DMS 273 (cell line): ENCODE measurements around the gene TOM1.

Experiments used
- DNase-seq: peaks from one replicate; lab custom pipeline; 2025; ENCODE audit not compliant: unreplicated experiment; lab: John Stamatoyannopoulos, UW

TOM1 gene

DNA sequence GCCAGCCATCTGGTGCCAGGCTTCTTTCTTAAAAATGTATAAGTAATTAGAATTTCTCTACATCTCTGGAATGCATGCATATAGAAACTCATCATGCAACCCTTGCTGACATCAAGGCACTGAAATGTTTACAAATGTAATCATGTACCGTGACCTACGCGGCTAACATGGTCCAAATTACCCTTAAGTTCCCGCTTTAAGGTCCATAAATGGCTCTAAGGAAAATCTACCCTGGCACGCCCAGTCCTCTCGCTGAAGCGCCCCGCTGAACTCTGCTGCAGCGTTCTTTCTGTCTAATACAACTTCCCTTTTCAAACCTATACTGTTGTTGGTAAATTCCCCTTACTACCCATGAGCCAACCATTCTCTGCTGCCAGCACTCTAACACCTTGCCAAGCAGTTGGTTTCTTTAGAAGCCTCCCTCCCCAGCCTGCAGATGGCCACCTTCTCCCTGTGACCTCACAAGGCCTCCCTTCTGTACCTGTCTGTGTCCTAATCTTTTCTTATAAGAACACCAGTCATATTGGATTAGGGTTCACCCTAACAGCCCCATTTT lies 67.7 kb downstream of the TOM1 start:
- peak; percentile 56 for DNase-seq

DNA sequence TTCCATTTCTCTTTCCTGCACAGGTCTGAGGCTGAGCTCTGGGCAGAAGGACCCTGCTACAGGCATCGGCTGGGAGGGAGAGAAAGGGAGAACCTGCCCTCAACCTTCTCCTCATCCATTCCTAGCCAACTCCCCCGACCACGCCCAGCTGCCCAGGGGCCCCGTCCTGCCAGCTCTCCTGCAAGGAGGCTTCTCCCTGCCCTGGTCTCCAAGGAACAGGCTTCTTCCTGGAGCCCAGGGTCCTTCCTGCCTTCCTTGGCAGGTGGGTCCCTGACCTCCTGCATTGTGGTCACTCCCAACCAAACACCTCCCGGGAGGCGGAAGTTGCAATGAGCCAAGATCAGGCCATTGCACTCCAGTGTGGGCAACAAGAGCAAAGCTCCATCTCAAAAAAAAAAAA lies 68.7 kb downstream of the TOM1 start:
- DNase-seq, result no peak

DNA sequence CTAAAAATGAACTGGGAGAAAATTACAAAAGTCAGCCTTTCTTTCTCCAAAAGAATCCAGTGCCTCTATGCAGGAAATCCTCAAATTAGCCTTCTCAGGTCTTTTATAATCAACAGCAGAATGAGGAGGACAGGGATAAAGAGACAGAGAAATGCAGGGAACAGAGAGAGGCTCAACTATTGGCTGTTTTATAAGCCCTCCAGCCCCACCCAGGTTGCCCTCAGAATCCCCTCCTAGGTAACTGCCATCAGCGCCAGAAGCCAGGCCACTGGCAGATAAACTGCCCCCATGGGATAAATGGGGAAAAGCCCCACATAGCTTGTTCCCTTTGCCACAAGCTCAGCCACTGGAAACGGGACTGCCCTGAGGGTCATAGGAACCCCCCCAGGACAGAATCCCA lies 70.3 kb downstream of the TOM1 start:
- no peak for DNase-seq

DNA sequence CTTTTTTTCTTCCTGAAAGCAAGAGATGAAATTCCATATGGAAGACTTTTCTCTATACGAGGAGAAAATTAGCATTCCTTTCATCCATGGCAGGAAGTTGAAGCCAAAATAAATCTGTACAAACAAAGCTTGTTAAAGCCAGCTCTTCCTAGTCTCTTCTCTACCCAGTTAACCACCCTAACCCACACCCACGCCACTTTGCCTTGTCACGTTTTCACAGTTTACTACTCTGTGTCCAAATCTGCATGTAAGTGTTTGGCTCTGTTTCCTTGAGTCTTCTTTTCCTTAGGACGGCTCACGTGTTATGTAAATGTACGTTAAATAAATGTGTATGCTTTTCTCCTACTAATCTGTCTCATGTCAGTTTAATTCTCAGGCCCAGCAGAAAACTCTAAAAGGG lies 74.1 kb downstream of the TOM1 start:
- no peak for DNase-seq

DNA sequence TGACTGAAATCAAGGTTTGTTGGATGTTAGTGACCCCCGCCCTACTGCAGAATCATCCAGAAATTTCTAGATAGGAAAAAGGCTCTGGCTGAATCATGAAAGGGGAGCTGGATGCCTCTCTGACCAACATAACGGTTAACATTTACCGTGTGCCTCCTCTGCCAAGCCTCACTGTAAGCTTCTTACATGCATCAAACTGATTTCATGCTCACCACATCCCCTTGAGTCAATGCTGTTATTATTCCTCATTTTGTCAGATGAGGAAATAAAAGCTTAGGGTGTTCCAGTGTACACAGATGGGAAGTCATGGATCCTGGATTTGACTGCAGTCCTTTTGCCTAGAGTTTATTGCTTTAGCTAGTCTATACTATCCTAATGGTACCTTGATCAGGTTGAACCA lies 75.3 kb downstream of the TOM1 start:
- DNase-seq, result no peak

DNA sequence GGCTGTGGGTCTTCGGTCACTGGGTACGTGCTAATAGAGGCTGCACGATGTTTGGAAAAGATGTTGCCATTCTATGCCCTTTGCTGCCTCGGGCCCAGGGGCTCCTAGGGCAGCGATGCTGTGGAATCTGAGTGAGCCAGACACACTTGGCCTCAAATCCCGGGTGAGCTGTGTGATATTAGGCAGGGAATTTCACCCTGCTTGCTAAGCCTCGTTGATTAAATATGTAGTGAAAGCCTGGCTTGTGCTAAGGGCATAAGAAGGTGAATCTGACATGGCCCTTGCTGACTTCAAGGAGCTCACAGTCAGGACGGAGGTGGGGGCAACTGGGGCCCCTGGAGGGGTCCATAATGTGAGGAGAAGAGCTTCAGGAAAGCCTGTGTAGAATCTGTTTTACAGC lies 75.8 kb downstream of the TOM1 start:
- no peak for DNase-seq

DNA sequence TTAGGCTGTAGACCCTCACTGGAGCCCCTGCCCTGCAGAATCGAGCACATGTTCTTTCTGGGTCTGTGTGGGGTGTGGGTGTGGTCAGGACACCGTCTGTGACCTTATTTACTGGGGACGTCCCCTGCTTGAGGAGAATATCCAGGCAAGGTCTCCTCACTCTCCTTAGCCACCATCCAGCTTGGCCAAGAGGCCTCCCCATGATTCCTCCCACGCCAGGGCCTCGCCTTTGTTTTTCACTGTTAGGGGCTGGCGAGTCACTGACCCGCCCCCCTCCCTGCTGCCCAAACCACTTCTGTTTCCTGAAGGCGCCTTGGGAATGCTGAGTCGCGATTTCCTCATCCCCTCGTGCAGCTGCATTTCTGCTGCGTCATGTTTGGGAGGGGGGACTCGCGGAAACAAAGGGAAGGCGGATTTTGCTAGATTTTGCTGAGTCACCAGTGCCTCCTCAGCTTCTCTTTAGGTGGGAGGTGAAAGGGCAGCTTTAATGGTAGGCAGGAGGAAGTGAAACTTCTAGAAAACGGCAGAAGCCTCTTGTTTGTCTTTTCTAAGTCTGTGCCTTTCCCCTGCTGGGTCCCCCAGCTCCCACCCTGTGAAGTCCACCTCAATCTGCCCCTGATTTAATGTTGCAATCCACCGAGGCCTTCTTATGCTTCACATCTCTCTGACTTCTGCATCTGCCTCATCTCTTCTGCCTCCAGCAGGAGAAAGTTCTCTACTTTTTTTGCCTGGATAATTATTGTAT lies 77.2 kb downstream of the TOM1 start:
- peak; percentile 88 for DNase-seq

DNA sequence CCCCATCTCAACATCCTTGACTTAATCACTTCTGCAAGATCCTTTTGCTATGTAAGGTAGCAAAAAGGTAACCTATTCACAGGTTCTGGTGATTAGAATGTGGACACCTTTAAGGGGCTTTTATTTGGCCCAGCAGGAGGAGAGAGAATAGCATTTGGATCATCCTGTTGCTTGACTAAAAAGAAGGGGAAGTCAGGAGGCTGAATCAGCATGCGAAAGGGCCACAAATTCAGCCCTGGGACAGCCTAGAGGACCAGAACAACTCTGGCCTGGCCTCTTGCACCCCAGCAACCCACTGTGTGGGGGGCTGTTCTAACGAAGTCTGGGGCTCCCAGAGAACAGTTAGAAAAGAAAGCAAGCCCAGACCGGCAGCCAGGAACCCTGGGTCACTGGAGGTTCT lies 78.0 kb downstream of the TOM1 start:
- no peak for DNase-seq

DNA sequence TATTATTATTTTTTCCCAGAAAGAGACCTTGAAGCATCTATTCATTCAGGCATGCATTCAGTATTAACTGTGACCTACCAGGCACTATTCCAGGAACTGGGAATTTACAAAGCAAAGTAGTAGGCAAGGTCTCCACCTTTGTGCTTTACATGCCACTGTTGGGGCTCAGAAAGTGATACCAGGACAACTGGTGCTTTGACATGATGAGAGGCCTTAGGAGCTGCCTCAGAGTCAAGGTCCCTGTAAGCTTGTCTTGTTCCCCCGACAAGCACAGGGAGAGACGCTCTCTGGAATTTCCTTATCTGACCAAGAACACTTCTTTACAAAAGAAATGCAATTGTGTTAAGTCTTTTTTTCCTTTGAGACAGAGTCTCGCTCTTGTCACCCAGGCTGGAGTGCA lies 78.9 kb downstream of the TOM1 start:
- DNase-seq, result no peak

DNA sequence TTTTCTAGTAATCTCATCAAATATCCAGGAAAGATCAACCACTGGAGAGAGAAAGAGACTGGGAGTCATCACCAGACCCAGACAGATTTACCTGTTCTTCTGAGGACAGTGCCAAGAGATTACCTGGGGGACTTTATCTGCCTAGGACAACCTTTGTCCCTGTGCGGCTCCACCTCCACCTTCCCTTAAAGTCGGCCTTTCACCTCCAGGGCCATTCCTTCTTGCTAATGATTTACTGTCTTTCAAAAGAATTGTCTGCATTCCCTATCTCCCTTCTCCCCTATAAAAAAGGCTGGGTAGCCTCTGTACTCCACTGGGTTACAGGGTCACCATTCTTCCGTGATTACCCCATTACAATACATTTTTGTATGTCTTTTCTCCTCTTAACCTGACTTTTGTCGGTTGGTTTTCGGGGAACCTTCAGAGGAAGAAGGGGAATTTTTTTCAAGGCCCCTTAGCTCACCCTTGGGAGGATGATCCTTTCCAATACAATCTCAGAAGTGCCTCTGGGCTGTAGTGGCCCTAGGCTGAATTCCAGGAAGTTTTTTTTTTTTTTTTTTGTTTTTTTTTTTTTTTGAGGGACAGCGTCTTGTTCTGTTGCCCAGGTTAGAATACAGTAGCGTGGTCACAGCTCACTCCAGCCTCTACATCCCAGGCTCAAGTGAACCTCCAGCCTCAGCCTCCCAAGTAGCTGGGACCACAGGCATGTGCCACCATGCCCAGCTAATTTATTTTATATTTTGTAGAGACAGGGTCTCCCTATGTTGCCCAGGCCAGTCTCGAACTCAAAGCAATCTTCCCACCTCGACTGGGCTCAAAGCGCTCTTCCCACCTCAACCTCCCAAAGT lies 79.7 kb downstream of the TOM1 start:
- DNase-seq, result no peak

DNA sequence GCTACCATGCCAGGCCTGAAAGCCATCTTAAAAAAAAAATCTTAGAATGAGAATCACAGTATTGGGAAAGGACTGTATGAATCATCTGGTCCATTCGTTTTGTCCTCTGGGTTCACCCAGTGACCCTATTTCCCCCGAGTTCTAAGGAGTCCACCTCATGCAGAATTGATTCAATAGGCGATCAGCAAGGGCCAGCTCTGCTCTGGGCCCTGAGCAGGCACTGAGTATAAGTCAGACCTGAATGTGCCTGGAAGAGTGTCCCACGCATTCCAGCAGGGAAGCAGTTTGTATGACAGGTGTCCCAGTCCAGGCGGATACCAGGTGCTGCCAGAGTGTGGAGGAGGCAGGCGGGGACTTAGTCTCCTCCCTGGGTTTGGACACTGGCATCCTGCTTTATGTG lies 80.3 kb downstream of the TOM1 start:
- DNase-seq, result no peak

DNA sequence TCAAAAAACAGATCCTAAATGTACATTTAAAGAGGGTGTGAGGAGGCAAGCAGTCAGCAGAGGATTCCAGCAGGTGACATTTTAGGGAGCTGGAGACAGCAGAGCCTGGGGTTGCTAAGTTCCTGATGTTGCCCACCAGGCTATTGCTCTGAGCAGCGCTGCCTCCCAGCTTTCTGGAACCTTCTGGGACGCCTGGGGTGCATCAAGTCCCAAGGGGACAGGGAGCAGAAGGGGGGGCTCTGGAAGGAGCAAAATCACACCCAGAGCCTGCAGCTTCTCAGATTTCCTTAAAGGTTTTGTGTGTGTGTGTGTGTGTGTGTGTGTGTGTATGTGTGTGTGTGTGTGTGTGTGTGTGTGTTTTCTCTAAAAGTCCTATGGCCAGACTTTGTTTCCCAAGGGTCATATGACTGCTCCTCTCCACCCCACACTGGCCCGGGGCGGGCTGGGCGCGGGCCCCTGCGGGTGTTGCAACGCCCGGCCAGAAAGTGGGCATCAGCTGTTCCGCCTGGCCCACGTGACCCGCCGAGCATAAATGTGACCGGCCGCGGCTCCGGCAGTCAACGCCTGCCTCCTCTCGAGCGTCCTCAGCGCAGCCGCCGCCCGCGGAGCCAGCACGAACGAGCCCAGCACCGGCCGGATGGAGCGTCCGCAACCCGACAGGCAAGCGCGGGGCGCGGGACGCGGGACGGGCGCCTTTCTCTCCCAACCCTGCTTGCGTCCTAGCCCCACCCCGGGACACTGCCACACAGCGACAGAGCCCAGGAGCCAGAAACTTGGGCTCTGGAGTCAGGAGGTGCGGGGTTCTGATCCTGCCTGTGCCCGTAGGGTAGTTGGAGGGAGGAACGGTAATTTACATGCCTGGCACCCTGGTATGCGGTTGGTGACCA lies 81.1 kb downstream of the TOM1 start, which contains the start of gene HMOX1:
Gene HMOX1 (plus strand): TSS at position 560 of the 887 bp plus-strand sequence. CDS start 78 bp downstream, at position 638.
- DNase-seq, result peak; percentile 82

DNA sequence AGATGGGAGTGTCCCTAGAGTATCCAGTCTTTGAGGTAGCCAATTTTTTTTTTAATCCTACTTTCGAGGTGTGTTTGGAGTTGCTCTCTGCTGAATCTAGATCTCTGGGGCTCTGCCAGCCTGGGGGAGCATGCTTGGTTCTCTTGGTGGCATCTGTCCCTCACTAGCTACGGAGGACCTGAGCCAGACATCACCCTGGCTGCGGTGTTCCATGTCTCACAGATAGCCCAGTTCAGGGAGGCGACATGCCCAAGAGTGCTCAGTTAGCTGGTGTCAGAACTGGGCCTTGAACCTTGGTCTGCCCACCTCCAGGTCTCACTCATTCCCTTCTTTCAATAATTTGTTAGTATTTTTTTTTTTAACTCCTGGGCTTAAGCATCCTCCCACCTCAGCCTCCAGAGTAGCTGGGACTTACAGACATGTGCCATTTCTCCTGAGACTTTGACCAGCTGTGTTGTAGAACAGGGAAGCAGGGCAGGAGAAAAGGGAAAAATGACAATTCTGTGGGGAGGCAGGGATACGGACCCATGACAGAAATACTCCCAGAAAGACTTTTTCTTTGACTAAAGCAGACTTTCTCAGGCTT lies 81.8 kb downstream of the TOM1 start:
- DNase-seq, result no peak

DNA sequence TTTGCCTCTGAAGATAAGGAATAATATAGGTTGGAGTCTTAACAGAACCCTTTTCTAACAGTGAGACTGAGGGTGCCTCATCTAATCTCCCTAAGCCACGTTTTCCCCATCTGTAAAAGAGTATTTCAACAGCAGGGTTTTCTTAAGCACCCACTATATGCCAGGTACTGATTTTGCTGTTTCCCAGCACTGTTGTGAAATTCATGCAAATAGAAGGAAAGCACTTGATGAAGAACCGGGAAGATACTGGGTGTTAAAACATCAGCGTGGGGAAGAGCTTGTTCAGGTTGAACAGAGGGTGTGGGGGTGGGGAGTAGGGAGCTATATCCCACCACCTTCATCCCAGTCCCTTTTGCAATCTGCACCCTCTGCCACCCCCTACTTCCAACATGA lies 84.0 kb downstream of the TOM1 start:
- no peak for DNase-seq

DNA sequence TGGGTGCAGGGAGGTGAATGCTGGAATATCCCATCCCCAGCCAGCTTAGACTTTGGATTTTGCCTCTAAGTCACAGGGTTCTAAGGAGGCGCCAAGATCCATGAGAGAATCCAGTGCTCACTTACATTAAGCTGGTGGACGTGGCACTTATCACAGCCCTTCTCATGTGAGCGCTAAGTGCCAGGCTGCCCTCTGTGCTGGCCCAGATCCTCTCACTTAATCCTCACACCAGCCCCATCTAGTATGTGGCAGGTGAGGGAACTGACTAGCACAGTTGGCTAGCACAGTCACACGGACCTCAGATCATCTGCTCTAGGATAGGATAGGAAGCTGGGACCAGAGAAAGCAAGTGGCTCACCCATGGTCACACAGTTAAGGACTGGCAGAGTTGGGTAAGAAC lies 84.8 kb downstream of the TOM1 start:
- no peak for DNase-seq

DNA sequence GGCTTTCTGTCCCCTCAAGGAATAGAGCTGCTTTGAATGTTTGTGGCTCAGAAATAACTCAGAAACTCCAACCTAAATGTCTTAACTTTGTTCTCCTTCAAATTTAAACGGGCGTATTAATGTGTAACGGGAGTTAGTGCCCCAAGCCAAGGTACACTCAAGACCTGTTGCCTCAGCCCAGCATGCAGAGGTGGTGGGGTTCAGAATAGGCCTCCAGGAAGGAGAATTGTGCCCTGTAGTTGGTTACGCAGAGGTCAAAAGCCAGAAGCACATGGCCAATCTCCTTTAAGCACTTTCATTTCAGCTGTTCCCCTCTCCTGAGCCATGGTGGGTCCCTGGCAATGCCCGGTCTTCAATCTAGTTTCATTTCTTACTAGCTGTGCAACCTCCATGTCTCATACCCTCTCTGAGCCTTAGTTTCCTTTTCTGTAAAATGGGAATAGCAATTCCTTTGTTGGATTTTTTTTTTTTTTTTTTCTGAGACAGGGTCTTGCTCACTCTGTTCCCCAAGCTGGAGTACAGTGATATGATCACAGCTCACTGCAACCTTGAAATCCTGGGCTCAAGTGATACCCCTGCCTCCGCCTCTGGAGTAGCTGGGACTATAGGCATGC lies 85.4 kb downstream of the TOM1 start:
- DNase-seq, result no peak

DNA sequence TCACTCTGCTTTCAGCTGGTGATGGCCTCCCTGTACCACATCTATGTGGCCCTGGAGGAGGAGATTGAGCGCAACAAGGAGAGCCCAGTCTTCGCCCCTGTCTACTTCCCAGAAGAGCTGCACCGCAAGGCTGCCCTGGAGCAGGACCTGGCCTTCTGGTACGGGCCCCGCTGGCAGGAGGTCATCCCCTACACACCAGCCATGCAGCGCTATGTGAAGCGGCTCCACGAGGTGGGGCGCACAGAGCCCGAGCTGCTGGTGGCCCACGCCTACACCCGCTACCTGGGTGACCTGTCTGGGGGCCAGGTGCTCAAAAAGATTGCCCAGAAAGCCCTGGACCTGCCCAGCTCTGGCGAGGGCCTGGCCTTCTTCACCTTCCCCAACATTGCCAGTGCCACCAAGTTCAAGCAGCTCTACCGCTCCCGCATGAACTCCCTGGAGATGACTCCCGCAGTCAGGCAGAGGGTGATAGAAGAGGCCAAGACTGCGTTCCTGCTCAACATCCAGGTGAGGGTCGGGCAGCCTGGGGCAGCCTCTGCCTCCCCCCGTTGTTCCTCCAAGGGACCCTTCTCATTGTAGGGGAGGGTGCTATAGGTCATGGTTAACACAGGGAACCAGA lies 87.1 kb downstream of the TOM1 start:
- DNase-seq, result no peak

DNA sequence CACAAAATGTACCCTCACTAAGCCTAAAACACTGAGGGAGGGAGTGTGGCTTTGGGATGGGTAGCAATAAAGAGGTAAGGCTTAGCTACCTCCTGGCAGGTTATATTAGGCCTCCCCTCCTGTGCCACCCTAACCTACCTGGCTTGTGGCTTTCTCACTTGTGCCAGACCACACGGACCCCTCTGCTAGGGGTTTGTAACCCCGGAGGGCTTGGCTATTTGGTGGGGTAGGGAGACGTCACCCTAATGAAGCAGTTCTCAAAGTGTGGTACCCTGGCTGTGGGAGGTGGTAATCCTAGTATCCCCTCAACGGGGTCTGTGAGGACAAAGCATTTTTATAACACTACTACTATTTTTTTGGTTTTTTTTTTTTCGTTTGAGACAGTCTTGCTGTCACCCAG lies 91.2 kb downstream of the TOM1 start:
- DNase-seq, result no peak

DNA sequence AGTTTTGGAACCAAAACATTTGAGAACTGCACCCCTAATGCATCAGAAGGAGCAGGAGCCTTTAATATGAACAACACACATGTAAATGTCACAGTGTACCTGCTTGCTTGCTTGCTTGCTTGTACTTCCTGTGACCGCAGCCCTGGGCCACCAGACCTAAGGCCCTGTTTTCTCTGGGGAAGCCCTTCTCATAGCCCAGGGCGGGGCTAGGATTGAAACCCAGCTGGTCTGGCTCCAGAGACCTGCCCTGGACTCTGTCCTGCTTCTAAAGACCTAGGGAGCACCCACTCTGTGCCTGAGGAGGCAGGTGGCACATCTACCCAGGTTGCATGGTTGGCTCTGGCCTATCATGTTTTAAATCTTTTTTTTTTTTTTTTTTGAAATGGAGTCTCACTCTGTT lies 92.7 kb downstream of the TOM1 start:
- DNase-seq, result no peak
